GM12891 (cell line): ENCODE results near the gene TRIM63.

Source experiments
- POLR2A ChIP-seq: IDR thresholded peaks from 2 replicates; pipeline ENCODE4 v1.6.1; 2011; ENCODE audit warnings: low read depth, low read length, control low read depth
- POLR2AphosphoS5 ChIP-seq: IDR thresholded peaks from 2 replicates; pipeline ENCODE4 v1.6.1; 2011; ENCODE audit warnings: low read depth, low read length, control low read depth
- SPI1 ChIP-seq: IDR thresholded peaks from 2 replicates; pipeline ENCODE4 v1.6.1; 2011; ENCODE audit warnings: low read depth, low read length, control low read depth
- TAF1 ChIP-seq: IDR thresholded peaks from 2 replicates; pipeline ENCODE4 v1.6.1; 2011; ENCODE audit warnings: low read depth, low read length, control low read depth

DNA sequence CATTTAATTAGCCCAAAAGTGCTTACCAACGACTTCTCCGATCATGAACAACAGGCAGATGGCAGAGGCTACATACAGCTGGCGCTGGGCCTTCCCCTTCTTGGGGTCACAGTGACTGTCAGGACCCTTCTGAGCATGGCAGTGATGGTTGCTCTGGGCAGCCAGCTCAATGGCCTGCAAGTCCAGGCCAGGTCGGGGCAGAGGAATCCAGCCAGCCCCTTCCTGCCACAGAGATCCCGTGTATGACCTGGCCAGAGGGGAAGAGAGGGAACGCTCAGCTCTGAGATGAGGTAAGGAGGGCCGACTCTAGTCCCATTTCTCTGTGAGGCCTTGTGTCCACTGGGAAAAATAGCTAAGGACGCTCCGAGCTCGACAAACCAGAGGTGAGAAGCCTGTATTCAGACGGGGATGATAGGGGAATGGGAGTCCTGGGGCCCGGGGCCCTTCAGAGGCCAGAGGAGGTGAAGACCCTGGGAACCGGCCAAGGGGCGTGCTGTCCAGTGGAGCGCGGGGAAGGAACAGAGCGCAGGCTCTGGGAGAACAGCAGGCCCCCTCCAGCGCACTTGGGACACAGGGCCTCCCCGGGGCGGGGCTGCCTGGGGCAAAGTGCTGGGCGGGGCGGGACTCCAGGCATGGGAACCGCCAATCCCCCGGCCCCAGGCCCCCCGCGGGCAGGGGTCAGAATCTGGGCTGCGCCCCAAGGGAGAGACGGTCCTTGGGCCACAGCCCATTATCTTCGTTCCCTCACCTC is 22.3 kb downstream of the TRIM63 start:
- TF ChIP-seq POLR2AphosphoS5 (no peak), POLR2A (no peak), TAF1 (no peak), SPI1 (no peak)
